A549 (cell line): ENCODE results near the gene MMP15. TPM values are rescaled to one million over a fixed set of nuclear protein-coding genes. Genes with fewer than 3 reads are reported as not detected.

Source experiments
- ATAC-seq, 2 experiments: fragments of 200-7000 bp in 1 of 2; fragments of >200 bp in 1 of 2; cut with Nextera tagmentation in 1 of 2; cut with Tn5 transposase in 1 of 2; 3 replicates each; pipeline versions ENCODE4 v1.8.0 to v1.9.1; 2018 to 2020; ENCODE audit warnings: mild to moderate bottlenecking in 1 of 2, moderate library complexity in 1 of 2
- CTCF ChIA-PET: fragments of 300-600 bp; sonication (Branson Sonifier 250); formaldehyde crosslinking; extraction: SDS; loops from one replicate; lab custom pipeline; 2021; ENCODE audit warnings: antibody characterized with exemption, inconsistent platforms; lab: Yijun Ruan, JAX
- POLR2A ChIA-PET: fragments of 350-600 bp; formaldehyde crosslinking; extraction: SDS; loops from one replicate; lab custom pipeline; 2021; ENCODE audit warnings: antibody characterized with exemption, inconsistent platforms; lab: Yijun Ruan, JAX
- DNase-seq, 2 experiments: peaks; one replicate each; pipeline versions ENCODE4 v3.0.0 to v3.0.0-alpha.2; 2011 to 2016; ENCODE audit warnings: low read depth in 1 of 2, low spot score in 1 of 2
- FAIRE-seq: peaks from 2 replicates; lab custom pipeline; 2011; peaks lifted over from hg19 to GRCh38; lab: Jason Lieb, UNC
- H3K27ac ChIP-seq, 2 experiments: fragments of >200 bp; sonication (Bioruptor Twin); formaldehyde crosslinking; 3 replicates each; pipeline ENCODE4 v1.5.1; 2016 to 2017
- H3K4me1 ChIP-seq: fragments of >200 bp; sonication (Bioruptor Twin); formaldehyde crosslinking; 3 replicates; pipeline ENCODE4 v1.6.1; 2016
- H3K4me2 ChIP-seq: fragments of >200 bp; sonication (Bioruptor Twin); formaldehyde crosslinking; 3 replicates; pipeline ENCODE4 v1.6.1; 2016
- H3K4me3 ChIP-seq: fragments of >200 bp; sonication (Bioruptor Twin); formaldehyde crosslinking; 3 replicates; pipeline ENCODE4 v1.5.1; 2016
- H3K9me3 ChIP-seq: fragments of >200 bp; sonication (Bioruptor Twin); formaldehyde crosslinking; 3 replicates; pipeline ENCODE4 v1.6.1; 2016
- BHLHE40 ChIP-seq: IDR thresholded peaks from 2 replicates; pipeline ENCODE4 v1.6.1; 2012; ENCODE audit warnings: low read depth, low read length, inconsistent platforms
- CBX8 ChIP-seq: fragments of 200-600 bp; sonication (generic); IDR thresholded peaks from 2 replicates; pipeline ENCODE4 v1.6.1; 2016
- FOSB ChIP-seq: fragments of 250-450 bp; sonication (Bioruptor Pico); IDR thresholded peaks from 2 replicates; pipeline ENCODE4 v1.5.0; 2020; ENCODE audit warnings: mild to moderate bottlenecking, moderate library complexity
- JUNB ChIP-seq: fragments of >200 bp; sonication (Bioruptor Twin); formaldehyde crosslinking; IDR thresholded peaks from 2 replicates; pipeline ENCODE4 v1.6.1; 2016
- KDM5A ChIP-seq: fragments of 200-600 bp; sonication (generic); IDR thresholded peaks from 2 replicates; pipeline ENCODE4 v1.6.1; 2016; ENCODE audit warnings: antibody characterized with exemption, mild to moderate bottlenecking
- MYC ChIP-seq: IDR thresholded peaks from 2 replicates; pipeline ENCODE4 v1.6.1; 2012; ENCODE audit warnings: mild to moderate bottlenecking, inconsistent platforms, low read length, improper control_type of control experiment, borderline replicate concordance
- PHF8 ChIP-seq: fragments of 200-600 bp; sonication (generic); IDR thresholded peaks from 2 replicates; pipeline ENCODE4 v1.6.1; 2016; ENCODE audit warnings: low read depth, mild to moderate bottlenecking, antibody characterized with exemption, moderate library complexity, borderline replicate concordance
- POLR2A ChIP-seq: IDR thresholded peaks from 2 replicates; pipeline ENCODE4 v1.6.1; 2012; ENCODE audit warnings: mild to moderate bottlenecking, low read length
- POLR2AphosphoS2 ChIP-seq: conservative IDR thresholded peaks from 2 replicates; pipeline ENCODE4 v1.6.1; 2012; ENCODE audit warnings: low read length, improper control_type of control experiment, inconsistent platforms
- TFCP2L1 ChIP-seq: fragments of 250-450 bp; sonication (Bioruptor Pico); IDR thresholded peaks from 2 replicates; pipeline ENCODE4 v1.5.0; 2021; ENCODE audit warnings: mild to moderate bottlenecking
- TP53 ChIP-seq: fragments of 250-450 bp; sonication (Bioruptor Pico); IDR thresholded peaks from 2 replicates; pipeline ENCODE4 v1.5.0; 2021; ENCODE audit warnings: mild to moderate bottlenecking, moderate library complexity
- ZNF302 ChIP-seq: fragments of 250-450 bp; sonication (Bioruptor Pico); IDR thresholded peaks from 2 replicates; pipeline ENCODE4 v1.9.0; 2021; ENCODE audit warnings: inconsistent platforms, mild to moderate bottlenecking, moderate library complexity
- WGBS: methylation state at CpG from one replicate; pipeline ENCODE4 v1.1.6; 2017; ENCODE audit errors: missing lambda C conversion rate; 5-methylcytosine and 5-hydroxymethylcytosine counted together
- polyA plus RNA-seq, 4 experiments: library from polyadenylated mRNA; depleted of rRNA in 3 of 4; stranded (reverse); fragments of >200 nt; fragmentation: RNase III in 1 of 4; extraction: RNeasy Plus Mini Kit Qiagen cat#74134 plus additional on column Dnase treatment in 1 of 4; gene quantifications; 2 replicates in 3 of 4; 3 replicates in 1 of 4; pipeline ENCODE4 v1.2.3, GENCODE V29; 2011 to 2017
- TF ChIP-seq, protein P1 (sequence below): fragments of 200-600 bp; sonication (generic); IDR thresholded peaks from 2 replicates; pipeline ENCODE4 v1.6.1; 2016; ENCODE audit warnings: antibody characterized with exemption, mild to moderate bottlenecking, moderate library complexity
- TF ChIP-seq, protein P2 (sequence below): fragments of >200 bp; sonication (Bioruptor Twin); formaldehyde crosslinking; IDR thresholded peaks from 3 replicates; pipeline ENCODE4 v1.6.1; 2016

The MMP15 gene
- polyA plus RNA-seq, 2 of the 4 experiments (the other 2 are of a cell fraction) = 4.3 to 11.2 TPM

DNA sequence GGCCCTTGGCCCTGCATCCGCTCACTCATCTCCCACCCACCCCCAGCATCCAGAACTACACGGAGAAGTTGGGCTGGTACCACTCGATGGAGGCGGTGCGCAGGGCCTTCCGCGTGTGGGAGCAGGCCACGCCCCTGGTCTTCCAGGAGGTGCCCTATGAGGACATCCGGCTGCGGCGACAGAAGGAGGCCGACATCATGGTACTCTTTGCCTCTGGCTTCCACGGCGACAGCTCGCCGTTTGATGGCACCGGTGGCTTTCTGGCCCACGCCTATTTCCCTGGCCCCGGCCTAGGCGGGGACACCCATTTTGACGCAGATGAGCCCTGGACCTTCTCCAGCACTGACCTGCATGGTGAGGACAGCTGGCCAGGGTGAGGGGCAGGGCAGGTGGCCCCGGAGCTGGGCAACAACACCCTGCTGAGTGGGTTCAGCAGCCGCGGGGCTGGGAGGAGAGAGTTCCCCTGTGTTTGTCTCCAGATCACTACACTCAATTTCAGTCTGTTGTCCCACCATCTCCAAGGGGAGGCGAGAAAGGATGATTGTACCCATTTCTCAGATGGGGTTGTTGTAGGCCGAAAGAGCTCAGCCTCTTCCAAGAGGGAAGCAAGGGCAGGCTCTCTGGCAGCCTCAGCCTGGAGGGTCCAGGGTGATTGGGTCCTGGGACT is 14.4 kb downstream of the MMP15 start (continued):
- TF ChIP-seq, protein P1, sequence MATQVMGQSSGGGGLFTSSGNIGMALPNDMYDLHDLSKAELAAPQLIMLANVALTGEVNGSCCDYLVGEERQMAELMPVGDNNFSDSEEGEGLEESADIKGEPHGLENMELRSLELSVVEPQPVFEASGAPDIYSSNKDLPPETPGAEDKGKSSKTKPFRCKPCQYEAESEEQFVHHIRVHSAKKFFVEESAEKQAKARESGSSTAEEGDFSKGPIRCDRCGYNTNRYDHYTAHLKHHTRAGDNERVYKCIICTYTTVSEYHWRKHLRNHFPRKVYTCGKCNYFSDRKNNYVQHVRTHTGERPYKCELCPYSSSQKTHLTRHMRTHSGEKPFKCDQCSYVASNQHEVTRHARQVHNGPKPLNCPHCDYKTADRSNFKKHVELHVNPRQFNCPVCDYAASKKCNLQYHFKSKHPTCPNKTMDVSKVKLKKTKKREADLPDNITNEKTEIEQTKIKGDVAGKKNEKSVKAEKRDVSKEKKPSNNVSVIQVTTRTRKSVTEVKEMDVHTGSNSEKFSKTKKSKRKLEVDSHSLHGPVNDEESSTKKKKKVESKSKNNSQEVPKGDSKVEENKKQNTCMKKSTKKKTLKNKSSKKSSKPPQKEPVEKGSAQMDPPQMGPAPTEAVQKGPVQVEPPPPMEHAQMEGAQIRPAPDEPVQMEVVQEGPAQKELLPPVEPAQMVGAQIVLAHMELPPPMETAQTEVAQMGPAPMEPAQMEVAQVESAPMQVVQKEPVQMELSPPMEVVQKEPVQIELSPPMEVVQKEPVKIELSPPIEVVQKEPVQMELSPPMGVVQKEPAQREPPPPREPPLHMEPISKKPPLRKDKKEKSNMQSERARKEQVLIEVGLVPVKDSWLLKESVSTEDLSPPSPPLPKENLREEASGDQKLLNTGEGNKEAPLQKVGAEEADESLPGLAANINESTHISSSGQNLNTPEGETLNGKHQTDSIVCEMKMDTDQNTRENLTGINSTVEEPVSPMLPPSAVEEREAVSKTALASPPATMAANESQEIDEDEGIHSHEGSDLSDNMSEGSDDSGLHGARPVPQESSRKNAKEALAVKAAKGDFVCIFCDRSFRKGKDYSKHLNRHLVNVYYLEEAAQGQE = no peak

DNA sequence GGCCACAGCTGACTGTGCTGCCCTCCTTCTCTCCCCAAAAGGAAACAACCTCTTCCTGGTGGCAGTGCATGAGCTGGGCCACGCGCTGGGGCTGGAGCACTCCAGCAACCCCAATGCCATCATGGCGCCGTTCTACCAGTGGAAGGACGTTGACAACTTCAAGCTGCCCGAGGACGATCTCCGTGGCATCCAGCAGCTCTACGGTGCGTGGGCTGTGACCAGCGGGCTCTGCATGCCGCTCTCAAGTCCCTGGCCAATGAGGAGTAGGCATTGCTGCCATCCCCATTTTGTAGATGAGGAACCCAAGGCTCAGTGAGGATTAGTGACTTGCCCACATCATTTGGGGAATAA is 14.9 kb downstream of the MMP15 start:
- ChIA-PET POLR2A (no interaction called here), CTCF (interaction anchor here (1.0 to 1.9 kb wide), 2 partner anchors 21 to 81 kb away, joined by 3 to 4 read pairs; no protein-coding TSS in a partner anchor)
- H3K4me2 ChIP-seq = no peak overlapping the region
- H3K4me3 ChIP-seq = no peak overlapping the region
- ATAC-seq (no peak), FAIRE-seq (no peak), DNase-seq (no peak)
- H3K9me3 ChIP-seq = no peaks in the 10 kb centered on the region
- TF ChIP-seq TFCP2L1 (CRISPR knock-in tag) (no peak), TP53 (CRISPR knock-in tag) (no peak), POLR2A (no peak), KDM5A (no peak), JUNB (no peak), FOSB (CRISPR knock-in tag) (no peak), PHF8 (no peak)
- TF ChIP-seq, protein P1 = no peak
- H3K4me1 ChIP-seq = no peaks in the 10 kb centered on the region
- no peak overlapping the region for H3K27ac ChIP-seq
- WGBS = 93% methylated on average over 3 of the region's 12 CpGs

DNA sequence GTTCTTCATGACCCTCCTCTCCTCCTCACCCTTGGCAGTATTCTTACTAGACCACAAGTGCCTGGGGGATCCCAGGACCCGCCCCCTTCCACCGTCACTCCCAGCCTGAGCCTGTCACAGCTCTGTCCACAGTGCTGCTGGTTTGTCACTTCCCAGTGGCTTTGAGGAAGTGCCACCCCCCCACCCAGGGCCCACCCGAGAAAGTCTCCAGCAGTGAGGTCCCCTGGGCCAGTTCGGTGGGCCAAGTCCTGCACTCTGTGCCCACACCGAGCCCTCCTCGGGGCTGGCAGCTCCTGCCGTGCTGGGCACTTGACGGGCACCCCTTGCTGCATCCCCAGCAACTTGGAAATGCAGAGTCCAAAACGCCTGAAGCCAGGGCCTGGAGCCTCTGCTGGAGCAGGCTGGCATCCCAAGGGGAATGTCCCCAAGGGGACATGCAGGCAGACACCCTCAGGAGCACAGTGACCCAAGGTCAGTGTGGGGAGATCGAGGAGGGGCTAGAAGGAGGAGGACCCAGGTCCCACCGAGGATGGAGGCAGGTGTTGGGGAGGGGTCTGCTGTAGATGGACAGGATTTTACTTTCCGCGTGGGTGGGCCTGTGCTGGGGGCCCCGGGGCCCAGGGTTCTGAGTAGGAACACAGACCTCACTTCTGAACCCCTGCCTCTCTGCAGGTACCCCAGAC is 15.5 kb downstream of the MMP15 start:
- CTCF ChIA-PET = interaction anchor here (1.9 kb wide), 1 partner anchor 80 kb away, joined by 4 read pairs; no protein-coding TSS in a partner anchor
- POLR2A ChIA-PET = no interaction called here
- FAIRE-seq (no peak), ATAC-seq (no peak), DNase-seq (no peak)
- H3K4me3 ChIP-seq = no peak overlapping the region
- H3K4me1 ChIP-seq = no peaks in the 10 kb centered on the region
- 71% methylated on average over 10 of the region's 14 CpGs for WGBS
- H3K4me2 ChIP-seq = no peak overlapping the region
- H3K27ac ChIP-seq = no peak overlapping the region
- TF ChIP-seq BHLHE40 (no peak), ZNF302 (CRISPR knock-in tag) (no peak)
- H3K9me3 ChIP-seq = no peaks in the 10 kb centered on the region

DNA sequence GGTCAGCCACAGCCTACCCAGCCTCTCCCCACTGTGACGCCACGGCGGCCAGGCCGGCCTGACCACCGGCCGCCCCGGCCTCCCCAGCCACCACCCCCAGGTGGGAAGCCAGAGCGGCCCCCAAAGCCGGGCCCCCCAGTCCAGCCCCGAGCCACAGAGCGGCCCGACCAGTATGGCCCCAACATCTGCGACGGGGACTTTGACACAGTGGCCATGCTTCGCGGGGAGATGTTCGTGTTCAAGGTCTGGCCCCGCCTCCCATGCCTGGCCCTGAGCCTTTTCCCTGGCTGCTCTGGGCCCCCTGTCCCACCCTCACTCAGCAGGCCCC is 16.0 kb downstream of the MMP15 start:
- Histone ChIP-seq H3K9me3 (no peaks in the 10 kb centered on the region), H3K4me2 (no peak overlapping the region), H3K27ac (no peak overlapping the region), H3K4me3 (no peak overlapping the region), H3K4me1 (no peaks in the 10 kb centered on the region)
- DNase-seq (no peak), ATAC-seq (no peak), FAIRE-seq (no peak)
- CTCF ChIA-PET = no interaction called here
- TF ChIP-seq POLR2AphosphoS2 = no peak
- TF ChIP-seq, protein P2, sequence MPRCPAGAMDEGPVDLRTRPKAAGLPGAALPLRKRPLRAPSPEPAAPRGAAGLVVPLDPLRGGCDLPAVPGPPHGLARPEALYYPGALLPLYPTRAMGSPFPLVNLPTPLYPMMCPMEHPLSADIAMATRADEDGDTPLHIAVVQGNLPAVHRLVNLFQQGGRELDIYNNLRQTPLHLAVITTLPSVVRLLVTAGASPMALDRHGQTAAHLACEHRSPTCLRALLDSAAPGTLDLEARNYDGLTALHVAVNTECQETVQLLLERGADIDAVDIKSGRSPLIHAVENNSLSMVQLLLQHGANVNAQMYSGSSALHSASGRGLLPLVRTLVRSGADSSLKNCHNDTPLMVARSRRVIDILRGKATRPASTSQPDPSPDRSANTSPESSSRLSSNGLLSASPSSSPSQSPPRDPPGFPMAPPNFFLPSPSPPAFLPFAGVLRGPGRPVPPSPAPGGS = no peak
- TF ChIP-seq MYC = no peak
- no peak for TF ChIP-seq CBX8
- POLR2A ChIA-PET = no interaction called here
- WGBS = 93% methylated on average over 6 of the region's 18 CpGs
